Stomach (tissue), 4 donors: ENCODE results near the gene PLPPR1.

ENCODE experiments used
- EP300 ChIP-seq: sonication (generic); formaldehyde crosslinking; IDR thresholded peaks from one replicate; pipeline ENCODE4 v1.6.1; 2017; ENCODE audit warnings: antibody characterized with exemption
- POLR2A ChIP-seq, 4 donors: fragments of 450-650 bp; IDR thresholded peaks; one replicate each; pipeline ENCODE4 v1.6.1; 2016; ENCODE audit warnings: antibody characterized with exemption in 4 of 4, control low read depth in 2 of 4, mild to moderate bottlenecking in 1 of 4, moderate library complexity in 1 of 4
- TF ChIP-seq, protein P1 (sequence below), 7 experiments: fragments of 450-650 bp in 4 of 7; fragments of 200-600 bp in 3 of 7; sonication (generic) in 3 of 7; IDR thresholded peaks; one replicate each; pipeline ENCODE4 v1.5.1; 2016 to 2019; ENCODE audit warnings: antibody characterized with exemption in 7 of 7, control low read depth in 2 of 7, mild to moderate bottlenecking in 1 of 7

DNA sequence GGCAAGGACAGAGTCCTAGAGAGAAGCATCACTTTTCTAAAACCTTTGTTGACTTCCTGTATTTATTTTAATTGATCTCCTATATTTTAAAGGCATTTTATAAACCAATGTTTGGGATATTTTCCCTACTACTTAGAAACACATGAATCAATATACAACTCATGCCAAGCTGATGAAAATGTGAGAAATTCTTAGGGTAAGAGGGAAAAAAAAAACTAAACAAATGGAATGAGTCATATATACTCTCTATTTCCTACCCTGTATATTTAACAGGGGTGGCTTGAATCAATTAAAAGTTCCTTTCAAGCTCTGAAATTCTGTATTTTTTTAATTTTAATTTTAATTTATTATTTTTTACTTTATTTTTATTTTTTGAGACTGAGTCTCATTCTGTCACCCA lies 336.7 kb downstream of the PLPPR1 start:
- TF ChIP-seq, protein P1, sequence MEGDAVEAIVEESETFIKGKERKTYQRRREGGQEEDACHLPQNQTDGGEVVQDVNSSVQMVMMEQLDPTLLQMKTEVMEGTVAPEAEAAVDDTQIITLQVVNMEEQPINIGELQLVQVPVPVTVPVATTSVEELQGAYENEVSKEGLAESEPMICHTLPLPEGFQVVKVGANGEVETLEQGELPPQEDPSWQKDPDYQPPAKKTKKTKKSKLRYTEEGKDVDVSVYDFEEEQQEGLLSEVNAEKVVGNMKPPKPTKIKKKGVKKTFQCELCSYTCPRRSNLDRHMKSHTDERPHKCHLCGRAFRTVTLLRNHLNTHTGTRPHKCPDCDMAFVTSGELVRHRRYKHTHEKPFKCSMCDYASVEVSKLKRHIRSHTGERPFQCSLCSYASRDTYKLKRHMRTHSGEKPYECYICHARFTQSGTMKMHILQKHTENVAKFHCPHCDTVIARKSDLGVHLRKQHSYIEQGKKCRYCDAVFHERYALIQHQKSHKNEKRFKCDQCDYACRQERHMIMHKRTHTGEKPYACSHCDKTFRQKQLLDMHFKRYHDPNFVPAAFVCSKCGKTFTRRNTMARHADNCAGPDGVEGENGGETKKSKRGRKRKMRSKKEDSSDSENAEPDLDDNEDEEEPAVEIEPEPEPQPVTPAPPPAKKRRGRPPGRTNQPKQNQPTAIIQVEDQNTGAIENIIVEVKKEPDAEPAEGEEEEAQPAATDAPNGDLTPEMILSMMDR (IDR thresholded peaks at IDR 0.05): no peak
- no peak for TF ChIP-seq POLR2A (IDR thresholded peaks at IDR 0.05)
- TF ChIP-seq EP300: no peak
